Measurements from ENCODE around the gene GET4.
A peak's percentile ranks its signal among the peaks of the same experiment; 100 is the strongest.
"Not testable (repeated sequence)": the region's sequence is repeated elsewhere in the genome, so short reads cannot be mapped to it uniquely, and the experiment has no call there.

GET4 gene

DNA sequence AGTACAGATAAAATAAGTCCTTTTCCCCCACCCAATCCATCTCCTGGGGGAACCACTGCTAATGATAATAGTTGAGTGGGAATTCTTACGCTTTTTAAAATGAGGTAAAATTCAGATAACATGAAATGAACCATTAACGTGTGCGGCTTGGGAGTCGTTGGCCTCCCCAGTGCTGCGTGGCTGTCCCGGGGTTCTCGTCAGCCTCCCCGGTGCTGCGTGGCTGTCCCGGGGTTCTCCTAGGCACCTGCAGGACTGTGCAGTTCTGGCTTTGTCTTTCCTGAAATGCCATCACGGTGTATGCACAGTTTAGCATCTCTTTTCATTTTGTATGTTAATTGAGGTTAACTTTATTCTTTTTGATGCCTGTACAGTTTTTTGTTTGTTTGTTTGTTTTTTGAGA, 30.6 kb upstream of the GET4 start:
- DNase-seq (ENCODE audit: low read depth), result no peak

DNA sequence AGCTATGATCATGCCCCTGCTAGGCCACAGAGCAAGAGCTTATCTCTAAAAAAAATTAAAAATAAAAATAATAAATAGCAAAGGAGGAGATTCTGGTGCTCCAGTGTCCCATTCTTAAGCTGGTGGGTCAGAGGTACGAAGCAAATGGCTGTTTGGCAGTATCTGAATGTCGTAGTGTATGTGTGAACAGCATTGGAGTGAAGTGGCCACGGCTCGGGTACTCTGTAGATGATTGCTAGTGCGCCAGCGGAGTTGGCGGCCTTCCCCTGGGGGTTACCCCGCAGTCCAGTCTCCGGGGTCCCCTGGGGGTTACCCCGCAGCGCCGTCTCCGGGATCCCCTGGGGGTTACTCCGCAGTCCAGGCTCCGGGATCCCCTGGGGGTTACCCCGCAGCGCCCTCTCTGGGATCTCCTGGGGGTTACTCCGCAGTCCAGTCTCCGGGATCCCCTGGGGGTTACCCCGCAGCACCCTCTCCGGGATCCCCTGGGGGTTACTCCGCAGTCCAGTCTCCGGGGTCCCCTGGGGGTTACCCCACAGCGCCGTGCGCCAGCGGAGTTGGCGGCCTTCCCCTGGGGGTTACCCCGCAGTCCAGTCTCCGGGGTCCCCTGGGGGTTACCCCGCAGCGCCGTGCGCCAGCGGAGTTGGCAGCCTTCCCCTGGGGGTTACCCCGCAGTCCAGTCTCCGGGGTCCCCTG, 29.2 kb upstream of the GET4 start:
- not testable (repeated sequence) for DNase-seq (ENCODE audit: low read depth)

DNA sequence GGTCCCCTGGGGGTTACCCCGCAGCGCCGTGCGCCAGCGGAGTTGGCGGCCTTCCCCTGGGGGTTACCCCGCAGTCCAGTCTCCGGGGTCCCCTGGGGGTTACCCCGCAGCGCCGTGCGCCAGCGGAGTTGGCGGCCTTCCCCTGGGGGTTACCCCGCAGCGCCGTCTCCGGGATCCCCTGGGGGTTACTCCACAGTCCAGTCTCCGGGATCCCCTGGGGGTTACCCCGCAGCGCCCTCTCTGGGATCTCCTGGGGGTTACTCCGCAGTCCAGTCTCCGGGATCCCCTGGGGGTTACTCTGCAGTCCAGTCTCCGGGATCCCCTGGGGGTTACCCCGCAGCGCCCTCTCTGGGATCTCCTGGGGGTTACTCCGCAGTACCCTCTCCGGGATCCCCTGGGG, 28.6 kb upstream of the GET4 start:
- DNase-seq (ENCODE audit: low read depth), result not testable (repeated sequence)

DNA sequence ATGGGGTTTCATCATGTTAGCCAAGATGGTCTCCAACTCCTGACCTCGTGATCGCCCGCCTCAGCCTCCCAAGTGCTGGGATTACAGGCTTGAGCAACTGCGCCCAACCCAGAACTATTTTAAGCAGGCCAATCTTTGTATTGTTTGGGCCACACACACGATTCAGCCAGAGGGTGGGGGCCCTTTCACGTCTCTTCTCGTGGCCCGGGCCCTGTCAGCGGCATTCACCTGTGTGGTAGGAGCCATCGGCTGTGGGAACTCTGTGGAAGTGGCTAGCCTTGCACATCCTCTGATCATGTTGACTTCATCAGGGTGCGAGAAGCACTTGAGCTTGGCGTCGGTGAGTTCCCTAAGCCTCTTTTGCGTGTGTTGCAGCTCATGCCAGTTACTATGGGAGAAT, 27.2 kb upstream of the GET4 start:
- no peak for DNase-seq (ENCODE audit: low read depth)

DNA sequence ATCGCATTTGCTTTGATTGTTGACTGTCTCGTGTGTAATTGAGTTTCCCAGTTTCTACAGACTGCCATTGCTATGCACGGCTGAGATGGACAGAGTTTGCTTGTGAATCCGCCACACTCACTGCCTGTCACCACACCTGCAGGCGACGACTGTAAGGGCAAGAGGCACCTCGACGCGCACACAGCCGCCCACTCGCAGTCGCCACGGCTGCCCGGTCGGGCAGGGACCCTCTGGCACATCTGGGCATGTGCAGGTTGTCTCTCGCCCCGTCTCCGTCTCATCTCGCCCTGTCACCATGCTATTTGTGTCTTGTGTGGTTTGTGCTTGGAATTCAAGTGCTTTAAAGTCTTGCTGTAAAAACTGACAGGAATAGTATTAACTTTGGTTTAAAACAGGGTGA, 26.6 kb upstream of the GET4 start:
- no peak for DNase-seq (ENCODE audit: low read depth)

DNA sequence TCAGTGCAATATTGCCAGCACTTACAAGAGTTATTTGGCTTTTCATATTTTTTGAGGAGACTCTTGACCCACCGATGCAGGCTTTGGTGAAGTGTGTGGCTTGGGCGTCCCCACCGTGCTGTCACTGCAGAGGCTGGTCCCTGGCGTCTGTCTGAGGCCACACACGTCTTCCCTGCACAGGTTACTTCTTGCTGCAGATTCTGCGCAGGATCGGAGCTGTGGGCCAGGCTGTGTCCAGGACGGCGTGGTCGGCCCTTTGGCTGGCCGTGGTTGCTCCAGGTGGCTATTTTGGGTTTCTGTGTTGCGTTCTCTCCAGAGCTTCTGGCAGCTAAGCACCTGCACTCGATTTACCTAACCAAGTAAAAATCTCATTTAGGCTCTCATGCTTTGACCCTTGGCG, 25.1 kb upstream of the GET4 start:
- DNase-seq (ENCODE audit: low read depth), result no peak

DNA sequence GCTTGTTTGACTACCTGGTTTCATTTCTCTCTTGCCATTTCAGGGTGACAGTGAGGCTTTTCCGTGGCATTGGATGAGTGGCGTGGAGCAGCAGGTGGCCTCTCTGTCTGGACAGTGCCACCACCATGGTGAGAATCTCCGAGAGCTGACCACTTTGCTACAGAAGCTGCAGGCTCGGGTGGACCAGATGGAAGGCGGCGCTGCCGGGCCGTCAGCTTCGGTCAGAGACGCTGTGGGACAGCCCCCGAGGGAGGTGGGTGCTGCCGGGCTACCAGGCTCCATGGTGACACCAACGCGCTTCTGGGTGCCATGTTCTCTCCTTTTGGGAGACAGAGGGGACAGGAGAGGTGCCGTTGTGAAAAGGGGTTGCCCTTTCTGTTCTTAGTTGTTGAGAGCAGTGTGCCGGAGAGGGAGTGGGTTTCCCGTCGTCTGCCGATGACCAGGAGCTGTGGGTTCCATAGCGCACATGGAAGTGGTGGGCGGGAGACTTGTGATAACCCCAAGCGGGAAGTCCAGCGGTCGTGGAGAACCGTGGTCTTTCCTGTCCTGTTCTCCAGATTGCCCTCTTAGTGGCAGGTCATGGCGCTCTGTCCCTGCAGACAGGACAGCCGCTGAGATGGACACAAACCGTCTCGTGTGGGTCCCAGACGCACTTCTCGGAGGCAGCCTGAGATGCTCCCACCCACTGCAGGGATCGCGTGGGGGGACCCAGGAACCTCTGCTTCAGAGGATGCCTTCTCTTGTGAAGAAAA, 22.8 kb upstream of the GET4 start:
- DNase-seq (ENCODE audit: low read depth), result no peak

DNA sequence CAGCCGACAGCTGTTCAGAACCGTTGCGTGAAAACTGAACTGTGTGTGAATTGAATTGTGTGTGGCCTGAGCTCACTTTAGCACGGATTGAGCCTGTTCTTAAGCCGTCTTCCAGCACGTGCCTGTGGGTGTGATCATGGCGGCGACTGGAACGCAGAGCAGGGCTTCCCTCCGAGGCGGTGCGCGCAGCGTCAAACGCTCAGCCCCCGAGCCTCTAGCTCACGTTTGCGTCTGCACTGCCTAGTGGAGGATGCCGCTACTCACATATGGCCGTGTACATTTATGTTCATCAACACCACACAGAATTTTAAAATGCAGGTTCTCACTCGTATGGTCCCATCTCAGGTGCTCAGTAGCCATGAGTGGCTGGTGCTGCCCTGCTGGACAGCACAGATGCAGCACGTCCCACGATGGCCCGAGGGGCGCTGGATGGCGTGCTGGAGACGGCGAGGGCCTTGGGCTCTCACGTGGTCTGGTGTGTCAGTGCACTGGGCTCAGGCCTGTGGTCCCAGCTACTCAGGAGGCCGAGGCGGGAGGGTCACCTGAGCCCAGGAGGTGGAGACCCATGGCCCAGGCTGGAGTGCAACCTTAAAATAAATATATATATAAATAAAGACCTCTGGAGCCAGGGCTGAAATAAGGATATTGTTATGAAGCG, 22.1 kb upstream of the GET4 start:
- no peak for DNase-seq (ENCODE audit: low read depth)

DNA sequence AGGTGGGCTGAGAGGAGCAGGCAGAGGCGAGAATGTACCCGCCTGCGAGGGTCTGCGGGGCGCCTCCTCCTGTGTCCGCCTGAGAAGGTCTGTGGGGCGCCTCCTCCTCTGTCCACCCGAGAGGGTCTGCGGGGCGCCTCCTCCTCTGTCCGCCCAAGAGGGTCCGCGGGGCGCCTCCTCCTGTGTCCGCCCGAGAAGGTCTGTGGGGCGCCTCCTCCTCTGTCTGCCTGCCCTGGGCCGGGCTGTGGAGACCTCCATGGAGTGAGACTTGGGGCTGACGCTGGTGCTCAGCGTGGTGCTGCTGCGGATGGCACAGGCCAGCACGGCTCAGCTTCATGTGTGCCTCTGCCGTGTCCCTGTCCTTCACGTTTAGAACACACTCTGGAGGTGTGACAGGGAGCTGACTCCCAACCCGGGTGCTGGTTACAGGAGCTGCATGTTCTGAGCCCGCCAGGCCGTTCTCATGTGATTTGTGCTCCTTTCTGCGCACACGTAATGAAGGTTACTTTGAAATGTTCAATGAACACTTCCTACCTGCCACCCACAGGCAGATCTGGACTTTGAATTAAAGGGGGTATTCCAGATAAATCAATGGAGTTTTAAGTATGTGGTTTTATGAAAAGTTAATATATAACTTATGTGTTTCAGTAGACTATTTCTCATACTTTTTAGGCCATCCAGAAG, 20.5 kb upstream of the GET4 start:
- DNase-seq (ENCODE audit: low read depth), result no peak

DNA sequence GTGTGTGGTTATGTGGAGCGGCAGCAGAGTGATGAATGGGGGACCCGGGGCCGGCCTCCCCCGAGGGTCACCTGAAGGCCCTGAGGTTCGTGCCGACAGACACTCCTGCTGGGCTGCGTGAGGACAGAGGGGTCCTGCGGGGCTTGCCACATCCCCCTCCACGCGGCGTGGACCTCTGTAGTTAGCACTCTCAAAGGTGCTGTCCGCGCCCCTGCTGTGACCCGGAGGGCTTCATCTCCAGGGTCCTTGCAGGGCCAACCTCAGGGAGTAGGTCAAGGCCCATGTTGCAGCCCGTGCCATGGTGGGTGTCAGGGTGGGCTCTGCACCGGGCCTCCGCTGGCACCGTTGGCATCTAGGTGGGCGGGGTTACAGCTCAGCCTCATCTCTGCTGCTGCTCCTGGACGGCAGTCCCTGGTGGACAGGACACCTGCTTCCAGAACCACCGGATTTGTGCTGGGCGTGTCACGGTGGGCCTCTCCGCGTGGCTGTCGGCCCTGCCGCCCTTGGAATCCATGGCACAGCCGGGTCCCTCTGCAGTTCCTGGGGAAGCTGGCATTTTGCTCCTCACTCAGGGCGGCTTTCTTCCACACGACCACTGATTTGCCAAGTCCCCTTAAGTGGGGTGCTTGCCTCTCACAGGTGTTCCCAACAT, 19.8 kb upstream of the GET4 start:
- DNase-seq (ENCODE audit: low read depth), result no peak

DNA sequence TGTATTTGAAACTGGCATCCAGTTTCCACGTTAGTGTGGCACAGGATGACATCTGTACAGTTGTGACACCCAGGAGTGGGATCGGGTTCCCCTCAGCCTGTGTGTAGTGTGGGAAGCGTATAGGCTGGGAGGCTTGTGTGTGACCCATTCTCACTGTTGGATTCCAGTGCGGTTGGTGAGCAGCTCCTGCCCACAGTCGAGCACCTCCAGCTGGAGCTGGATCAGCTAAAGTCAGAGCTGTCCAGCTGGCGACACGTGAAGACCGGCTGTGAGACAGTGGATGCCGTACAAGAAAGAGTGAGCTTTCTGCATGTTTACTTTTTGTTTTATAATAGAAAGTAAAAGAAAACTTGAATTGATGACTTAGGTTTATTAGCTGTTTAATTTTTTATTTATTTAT, 18.7 kb upstream of the GET4 start:
- no peak for DNase-seq (ENCODE audit: low read depth)

DNA sequence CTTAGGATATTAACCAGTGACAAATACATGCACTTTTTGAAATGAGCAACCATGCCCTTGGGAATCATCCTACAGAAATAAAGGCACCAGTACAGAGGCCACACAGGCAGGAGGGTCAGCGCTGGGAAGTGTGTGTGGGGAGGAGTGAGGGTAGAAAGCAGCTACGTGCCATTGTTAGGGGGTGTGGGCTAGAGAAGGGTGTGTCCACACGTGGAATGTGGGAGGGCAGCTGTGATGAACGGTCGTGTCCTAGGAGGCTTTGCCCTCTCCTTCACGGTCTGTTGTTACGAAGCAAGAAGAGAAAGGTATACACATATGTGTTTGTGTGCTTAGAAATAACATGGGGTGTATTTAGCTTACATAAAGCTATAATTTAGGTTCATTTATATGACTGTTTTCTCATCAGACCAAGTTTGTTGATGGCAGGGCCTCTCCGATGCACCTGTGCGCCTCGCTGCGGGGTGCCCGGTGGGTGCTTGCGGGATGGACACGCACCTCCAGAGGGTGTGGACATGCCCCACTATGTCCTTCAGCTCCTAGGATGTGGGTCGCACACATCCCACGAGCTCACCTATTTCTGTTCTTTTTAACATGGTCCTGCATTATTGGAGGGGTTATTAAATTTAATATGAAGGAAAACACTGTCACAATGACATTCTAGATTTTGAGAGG, 16.9 kb upstream of the GET4 start:
- no peak for DNase-seq (ENCODE audit: low read depth)

DNA sequence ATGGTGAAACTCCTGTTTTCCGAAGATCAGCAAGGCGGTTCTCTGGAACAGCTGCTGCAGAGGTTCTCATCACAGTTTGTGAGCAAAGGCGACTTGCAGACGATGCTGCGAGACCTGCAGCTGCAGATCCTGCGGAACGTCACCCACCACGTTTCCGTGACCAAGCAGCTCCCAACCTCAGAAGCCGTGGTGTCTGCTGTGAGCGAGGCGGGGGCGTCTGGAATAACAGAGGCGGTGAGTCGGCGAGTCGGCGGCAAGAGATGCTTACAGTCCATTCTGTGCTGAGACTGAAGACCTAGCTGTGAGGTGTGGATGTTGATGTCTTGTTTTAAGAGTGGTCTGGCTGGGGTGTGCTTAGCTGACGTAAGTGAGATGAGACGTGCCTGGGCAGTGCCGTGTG, 16.2 kb upstream of the GET4 start:
- no peak for DNase-seq (ENCODE audit: low read depth)

DNA sequence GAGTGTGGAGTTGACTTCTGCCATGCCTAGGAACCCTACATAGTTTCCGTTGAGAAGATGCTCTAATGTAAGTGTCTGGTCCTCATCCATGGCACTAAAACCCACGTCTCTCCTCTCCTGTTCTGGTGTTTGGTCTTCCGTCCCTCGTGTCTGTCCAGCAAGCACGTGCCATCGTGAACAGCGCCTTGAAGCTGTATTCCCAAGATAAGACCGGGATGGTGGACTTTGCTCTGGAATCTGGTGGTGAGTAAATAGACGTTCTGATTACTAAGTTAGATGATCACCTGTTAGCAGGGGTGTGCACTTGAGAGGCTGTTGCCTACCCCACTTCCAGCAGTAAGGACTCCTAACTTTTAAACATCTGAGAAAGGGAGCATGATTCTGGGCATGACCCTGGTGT, 15.1 kb upstream of the GET4 start:
- no peak for DNase-seq (ENCODE audit: low read depth)

DNA sequence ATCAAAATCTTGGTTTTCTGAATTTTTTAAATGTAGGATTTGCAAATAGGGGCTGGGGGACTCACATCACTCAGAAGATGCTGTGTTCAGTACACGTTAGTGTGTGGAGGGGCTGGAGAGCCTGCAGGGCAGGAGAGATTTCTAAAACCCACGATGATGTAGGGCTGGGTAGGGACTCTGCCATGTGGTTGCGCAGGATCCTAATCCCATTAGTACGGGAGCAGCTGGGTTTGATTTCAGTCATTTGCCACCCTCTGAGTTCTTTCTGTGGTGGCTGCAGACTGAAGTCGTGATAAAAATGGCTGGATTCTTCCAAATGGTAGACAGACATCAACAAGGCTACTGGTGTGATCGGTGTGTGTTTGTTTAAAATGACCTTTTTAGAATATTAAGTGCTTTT, 14.2 kb upstream of the GET4 start:
- no peak for DNase-seq (ENCODE audit: low read depth)

DNA sequence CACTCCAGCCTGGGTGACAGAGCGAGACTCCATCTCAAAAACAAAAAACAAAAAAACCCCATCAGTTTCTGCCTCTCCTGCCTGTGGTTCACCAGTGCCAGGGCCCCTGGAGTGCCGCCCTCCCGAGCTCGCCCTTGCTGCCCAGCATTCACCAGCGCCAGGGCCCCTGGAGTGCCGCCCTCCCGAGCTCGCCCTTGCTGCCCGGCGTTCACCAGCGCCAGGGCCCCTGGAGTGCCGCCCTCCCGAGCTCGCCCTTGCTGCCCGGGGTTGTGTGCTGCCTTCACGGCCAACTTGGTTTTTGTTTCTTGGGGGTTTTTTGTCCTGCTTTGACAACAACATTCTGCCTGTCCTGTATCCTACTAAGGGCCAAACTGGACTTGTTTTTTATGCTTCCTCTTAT, 13.2 kb upstream of the GET4 start:
- no peak for DNase-seq (ENCODE audit: low read depth)

DNA sequence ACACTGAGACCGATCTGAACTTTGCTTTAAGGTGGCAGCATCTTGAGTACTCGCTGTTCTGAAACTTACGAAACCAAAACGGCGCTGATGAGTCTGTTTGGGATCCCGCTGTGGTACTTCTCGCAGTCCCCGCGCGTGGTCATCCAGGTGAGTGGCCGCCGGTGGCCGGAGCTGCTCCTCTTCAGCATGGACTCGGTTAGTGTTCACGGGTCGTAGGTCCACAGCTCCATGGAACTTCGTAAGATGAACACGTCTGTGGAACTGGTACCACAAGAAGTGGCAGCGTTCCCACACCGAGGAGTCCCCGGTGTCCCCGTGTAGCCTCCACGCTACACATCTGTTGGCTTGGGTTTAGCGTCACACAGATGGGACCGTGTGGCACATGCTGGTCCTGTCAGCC, 10.4 kb upstream of the GET4 start:
- DNase-seq (ENCODE audit: low read depth), result no peak

DNA sequence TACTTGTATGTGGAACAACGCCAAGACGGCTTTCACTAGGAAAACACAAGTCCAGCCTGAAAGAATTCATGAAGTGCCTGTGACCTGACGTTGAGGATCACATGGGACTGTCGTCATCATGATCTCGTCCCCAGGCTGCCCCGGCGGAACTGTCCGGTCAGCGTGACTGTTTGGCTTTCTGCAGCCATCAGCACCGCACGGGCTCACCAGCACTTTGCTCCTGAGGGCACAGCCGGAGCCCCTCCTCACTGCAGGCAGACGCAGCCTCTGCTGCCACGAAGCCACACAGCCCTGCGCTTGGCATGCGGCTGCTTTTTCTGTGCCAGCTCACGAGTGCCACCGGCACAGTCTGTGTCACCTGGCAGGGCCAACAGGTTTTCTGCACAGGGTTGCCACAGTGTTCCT, 9.4 kb upstream of the GET4 start:
- peak; percentile 72 for DNase-seq (ENCODE audit: low read depth)

DNA sequence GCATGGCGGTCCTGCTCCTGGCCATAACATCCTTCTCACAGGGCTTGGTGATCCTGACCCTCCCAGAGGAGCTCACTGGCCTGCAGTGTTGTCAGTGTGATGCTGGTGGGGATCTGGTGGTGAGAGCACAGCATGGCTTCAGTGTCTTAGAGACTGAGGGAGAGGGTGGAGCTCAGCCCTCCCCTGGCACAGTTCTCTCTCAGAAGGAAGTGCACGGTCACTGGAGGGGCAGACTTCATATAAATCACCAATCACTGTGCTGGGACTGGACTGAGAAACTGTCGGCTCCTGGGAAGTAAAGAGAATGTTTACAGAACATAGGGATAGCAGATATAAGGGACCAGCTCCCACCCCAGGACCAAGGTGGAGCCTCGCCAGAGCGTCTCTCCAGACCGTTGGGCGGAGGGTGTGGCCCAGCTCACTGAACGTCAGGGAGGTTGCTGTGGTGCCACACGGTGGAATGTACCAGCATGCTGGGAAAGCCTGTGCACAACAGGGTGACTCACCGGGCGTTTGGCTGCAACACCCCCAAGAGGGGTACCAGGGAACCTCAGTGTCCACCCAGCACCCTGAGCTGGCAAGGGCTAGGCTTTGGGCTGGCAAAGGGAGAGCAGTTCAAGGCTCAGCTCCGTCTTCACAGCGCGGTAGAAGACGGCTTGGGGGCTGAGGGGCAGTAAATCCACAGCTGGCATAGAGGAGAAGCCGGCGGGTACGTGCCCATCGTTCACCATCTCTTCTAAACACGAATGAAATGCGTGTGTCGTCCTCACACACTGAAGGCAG, 8.8 kb upstream of the GET4 start:
- DNase-seq (ENCODE audit: low read depth), result peak; percentile 22

DNA sequence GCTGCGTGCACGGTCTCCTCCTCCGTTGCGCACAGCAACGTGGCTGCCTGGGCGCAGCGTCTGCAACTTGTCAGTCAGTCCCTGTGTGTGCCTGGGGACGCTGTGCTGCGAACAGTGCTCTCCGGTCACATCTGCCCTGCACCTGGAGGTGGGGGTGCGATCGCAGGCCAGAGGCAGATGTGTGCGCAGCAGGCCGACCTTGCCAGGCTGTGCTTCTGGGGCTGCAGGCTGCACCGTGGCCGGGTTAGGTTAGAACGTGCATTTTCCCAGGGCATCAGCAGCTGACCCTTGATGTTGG, 8.2 kb upstream of the GET4 start:
- DNase-seq (ENCODE audit: low read depth), result no peak

DNA sequence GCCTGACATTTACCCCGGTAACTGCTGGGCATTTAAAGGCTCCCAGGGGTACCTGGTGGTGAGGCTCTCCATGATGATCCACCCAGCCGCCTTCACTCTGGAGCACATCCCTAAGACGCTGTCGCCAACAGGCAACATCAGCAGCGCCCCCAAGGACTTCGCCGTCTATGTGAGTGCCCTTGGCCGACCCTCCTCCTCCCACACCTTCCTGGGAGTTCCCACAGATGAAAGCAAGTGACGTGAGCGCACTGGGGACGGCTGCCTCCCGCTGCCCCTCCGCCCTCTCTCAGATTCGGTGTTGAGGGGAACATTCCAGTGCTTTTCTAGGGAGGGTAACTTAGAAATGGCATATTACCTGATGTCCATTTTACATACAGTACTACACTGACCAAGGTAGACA, 7.0 kb upstream of the GET4 start:
- DNase-seq (ENCODE audit: low read depth), result no peak

Measured in stromal cell of bone marrow (primary cell).